Epidermal melanocyte (primary cell): ENCODE results near the gene CAMTA1.

Experiments
- DNase-seq: peaks from one replicate; pipeline ENCODE4 v3.0.0; 2011; ENCODE audit warnings: low spot score; ENCODE audit not compliant: insufficient read length

The CAMTA1 gene

DNA sequence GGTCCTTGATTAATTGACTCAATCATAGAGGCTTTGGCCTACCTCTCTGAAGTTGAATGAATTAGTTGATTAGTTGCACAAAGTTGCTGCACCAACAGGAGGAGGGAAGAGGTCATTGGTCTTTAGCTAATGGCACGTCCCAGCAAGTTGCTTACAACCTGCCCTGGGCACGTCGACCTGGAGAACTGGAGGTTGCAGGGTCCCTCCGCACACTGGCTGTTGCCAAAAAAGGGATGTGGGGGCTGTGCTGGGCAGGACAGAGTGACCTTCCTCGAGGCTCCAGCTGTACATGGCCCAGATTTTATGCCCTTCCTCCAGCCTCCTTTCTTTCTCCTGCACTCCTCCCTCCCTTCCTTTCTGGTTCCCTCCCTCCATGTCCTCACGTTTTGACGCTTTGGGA is 755.6 kb downstream of the CAMTA1 start:
- no peak for DNase-seq

- DNase-seq: no peak
These were observed 756.4 kb downstream of the CAMTA1 start for GRCh38 chr1:7541629-7542028.

DNA sequence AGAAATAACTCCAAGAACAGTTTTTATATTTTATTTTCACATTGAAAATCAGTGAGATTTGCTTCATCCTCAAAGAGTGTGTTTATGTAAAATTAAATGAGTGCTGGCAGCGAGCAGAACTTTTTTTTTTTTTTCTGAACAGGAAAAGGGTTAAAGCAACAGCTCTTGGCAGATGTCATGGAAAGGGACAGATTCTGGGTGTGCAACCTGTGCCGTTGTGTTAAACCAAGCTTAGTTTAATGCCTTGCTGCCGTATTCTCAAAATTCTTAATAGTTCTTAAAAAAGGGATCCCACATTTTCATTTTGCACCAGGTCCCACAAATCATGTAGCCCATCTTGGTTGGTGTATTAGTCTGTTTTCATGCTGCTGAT is 758.5 kb downstream of the CAMTA1 start:
- no peak for DNase-seq

DNA sequence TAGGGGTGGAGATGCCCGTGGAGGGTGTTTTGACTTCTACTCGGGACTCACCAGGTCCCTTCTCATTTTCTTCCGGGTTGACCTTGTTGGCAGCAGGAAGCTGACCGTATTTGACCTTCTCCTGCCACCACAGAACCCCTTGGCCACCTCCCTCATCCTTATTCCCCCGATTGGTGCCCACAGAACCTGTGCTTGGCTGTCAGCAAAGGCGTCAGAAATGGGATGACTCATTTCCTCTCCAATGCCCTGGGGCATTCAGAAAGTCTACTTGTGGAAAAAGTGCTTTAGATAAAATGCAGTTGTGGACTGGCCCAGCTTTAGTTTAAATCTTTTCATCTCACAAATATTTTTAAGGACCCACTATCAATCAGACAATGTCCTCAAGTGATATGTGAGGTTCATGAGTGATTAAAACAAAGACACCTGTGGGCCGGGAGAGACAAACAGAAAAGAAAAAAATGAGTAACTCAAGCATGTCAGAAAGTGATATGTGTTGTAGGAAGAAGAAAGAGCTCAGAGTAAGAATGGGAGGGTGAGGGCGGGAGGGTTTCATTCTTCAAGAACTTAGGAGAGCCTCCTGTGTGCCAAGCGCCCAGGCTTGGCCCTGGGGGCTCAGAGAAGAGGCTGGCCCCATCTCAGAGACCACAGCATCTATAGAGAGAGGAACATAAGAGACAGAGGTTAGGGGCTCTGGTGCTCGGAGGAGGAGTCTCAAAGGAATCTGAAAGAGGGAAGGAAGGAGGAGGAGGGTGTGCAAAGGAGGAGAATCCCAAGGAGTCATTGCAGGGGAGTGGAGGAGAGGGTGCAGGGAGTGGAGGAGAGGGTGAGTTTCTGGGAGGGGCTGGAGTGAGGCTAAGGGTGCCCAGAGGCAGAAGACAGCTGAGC is 764.3 kb downstream of the CAMTA1 start:
- peak; percentile 36 for DNase-seq

GRCh38 chr1:7550261-7550865 is 765.1 kb downstream of the CAMTA1 start:
- no peak for DNase-seq

DNA sequence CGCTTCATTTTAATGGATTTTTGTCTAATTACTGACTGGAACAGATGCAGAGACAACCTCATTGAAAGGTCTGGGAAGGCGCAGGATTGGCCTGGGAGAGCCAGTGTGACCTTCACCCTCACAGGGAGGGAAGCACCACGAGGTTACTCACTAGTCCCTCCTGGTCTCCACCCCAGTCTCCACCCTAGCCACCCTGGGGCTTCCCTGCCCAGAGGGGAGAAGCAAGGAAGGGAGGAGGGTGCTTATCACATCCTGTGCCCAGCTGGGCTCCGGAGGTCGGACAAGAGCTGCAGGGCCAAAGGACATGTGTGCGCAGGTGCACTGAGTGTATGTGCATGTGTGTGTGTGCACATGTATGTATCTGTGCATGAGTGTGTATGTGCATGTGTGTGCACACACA is 765.7 kb downstream of the CAMTA1 start:
- no peak for DNase-seq

DNA sequence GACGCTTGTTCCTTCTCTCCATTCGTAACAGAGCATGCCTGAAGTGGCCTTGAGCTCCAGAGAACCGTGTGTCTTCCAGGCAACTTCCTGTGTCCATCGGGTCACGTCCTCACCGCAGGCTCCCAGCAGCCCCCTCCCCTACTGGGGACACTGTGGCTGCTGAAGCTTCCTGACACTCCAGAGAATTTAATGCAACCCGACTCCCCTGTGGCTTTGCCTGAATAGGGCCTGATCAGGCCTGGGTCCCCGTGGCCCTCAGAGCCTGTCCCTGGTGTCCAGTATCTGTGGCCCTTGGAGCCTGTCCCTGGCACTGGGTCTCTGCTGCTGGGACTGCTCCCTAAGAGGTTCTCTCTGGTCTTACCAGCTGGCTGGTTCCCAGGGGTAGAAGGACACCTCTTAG is 766.2 kb downstream of the CAMTA1 start:
- DNase-seq: no peak

- no peak for DNase-seq
These were observed 767.1 kb downstream of the CAMTA1 start for GRCh38 chr1:7552402-7552801.

DNA sequence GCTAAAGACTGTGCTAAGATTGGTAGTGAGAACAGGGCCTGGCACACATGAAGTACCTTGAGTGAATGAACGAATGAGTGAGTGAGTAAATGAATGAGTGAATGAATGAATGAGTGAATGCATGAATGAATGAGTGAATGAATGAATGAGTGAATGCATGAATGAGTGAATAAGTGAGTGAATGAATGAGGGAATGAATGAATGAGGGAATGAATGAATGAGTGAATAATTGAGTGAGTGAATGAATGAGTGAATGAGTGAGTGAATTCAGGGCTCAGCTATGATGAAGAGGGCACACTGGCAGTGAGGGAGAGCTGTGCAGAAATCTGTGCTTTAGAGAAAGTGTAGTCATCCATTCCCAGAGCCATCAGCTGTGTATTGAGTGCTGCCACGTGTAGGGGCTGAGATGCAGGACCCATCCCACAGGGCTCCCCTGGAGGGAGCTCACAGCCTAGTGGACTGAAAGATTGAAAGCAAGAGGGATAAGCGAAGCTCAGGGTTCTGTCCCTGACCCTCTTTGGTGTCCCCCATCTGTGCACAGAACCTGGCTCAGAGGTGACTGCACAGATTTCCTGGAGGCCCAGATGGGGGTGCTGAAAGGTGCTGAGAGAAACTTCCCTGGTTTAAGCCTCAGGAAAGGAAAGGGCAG is 767.9 kb downstream of the CAMTA1 start:
- DNase-seq: no peak

- DNase-seq: no peak
These were observed 769.4 kb downstream of the CAMTA1 start for GRCh38 chr1:7554385-7555235.

DNA sequence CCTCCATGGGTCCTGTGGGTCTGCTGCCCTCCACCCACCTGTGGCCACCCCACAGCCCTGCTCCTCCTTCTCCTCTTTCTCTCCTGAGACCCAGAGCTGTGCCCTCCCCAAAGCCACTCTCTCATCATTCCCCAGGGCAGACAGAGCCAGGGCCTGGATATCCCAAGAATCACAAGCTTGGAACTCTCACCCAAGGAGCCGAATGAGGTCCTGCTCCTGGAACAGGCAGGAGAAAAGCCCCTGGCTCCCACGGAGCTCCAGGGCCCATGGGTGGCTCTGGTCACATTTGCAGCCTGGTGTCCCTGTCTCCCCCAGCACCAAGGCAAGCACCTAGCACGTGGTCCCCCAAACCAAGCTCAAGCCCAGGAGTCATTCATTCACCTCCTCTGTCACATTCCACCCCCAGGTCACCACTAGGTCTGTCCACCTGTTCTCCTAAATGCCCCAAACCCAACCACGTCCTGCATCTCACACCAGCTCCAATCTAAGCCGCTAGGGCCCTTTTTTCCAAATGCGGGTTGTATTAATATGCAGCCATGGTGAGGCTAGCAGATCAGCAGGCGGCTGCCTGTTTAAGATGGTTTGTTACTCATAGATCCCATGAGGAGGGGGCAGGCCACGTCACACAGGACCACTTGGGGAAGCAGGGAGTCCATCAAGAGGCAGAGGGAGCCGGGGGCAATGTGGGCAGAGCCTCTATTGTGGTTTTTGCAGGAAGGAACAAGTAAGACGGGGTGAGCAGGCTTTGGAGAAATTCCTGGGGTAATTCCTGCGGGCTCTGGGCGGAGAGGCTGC is 770.3 kb downstream of the CAMTA1 start:
- DNase-seq: no peak

DNA sequence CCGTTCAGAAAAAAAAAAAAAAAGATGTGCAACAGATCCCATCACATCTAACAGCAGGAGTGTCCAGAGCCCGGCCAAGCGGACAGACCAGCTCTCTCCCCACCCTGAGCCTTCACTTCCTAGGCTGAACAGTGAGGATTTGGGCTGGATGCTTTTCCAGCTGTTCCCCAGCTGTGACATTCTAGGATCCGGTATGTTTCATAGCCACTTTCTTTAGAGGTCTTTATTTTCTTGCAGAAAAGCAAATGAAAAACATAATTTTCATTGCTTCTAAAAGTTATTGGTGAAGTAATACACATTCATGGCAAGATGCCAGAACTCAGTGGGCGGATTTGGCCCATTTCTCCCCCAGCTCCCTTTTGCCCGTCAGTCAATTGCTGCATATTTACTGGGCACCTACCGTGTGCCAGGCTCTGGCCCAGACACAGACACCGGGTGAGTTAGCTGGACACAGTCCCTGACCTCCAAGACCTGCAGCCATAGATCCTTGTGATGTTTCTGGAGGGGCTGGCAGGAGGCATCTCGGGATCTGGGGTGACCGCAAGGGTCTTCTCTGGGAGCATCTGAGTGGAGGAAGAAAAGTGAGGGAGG is 772.1 kb downstream of the CAMTA1 start:
- DNase-seq: no peak

GRCh38 chr1:7558041-7558461 is 772.8 kb downstream of the CAMTA1 start:
- DNase-seq: no peak

DNA sequence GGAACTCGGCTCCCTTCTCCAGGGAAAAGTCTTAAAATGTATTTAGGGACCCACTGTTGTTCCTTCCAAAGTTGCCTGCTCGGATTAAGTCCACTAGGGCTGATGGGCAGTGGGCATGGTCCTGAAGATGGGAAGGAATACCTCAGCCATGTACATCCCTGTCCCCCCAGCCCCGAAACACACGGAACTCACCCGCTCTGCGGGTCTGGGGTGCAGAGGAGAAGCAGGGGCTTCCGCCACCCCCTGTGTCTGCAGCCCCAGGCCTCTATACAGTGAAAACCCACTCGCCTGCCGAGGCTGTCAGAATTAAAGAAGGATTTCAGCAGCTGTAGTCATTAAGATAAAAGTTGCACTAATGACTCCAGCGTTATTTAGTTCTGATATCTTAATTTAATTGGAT is 773.2 kb downstream of the CAMTA1 start:
- DNase-seq: no peak

GRCh38 chr1:7558921-7559869 is 773.9 kb downstream of the CAMTA1 start:
- DNase-seq: no peak

DNA sequence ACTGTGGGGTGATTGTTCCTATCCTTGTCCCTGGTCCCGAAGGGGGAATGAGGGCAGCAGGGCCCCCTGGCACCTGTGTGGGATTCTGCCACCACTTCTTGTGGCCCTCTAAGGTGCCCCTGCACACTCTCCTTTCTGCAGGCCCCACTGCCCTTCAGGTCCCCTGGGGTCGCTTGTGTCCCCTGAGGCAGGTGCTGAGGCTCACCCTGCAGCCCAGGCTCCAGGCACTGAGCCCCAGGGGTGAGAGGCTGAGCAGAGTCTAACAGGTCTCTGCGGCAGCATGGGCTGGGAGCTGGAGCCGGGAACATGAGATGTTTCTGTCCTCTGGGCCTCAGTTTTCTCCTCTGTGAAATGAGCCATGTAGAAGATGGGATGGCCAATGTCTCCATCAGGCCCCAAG is 774.9 kb downstream of the CAMTA1 start:
- no peak for DNase-seq

DNA sequence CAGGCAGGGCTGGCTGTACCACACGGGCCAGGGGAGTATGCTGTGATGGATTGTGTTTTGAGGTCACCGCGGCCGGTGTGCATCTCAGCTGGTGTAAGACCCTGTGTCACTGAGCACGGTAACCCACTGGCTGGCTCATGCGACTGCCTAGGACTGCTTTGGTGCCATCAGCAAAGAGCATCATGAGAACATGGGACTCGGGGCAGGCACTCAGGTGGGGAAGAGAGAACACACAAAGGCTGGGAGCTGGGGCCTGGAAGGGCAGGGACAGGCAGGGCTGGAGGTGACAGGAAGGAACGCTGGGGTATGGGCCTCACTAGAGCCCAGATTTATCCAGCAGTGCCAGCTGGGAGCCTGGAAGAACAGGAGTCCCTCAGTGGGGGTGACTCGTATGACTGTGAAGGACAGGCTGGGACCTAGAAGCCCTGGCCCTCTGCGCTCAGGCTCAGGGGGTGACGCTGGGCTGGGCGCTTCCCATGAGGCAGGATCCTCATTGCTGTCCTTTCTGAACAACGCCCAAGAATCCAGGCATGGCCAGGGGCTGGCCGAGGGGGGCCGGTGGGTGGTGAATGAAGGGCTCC is 775.4 kb downstream of the CAMTA1 start:
- DNase-seq: no peak

DNA sequence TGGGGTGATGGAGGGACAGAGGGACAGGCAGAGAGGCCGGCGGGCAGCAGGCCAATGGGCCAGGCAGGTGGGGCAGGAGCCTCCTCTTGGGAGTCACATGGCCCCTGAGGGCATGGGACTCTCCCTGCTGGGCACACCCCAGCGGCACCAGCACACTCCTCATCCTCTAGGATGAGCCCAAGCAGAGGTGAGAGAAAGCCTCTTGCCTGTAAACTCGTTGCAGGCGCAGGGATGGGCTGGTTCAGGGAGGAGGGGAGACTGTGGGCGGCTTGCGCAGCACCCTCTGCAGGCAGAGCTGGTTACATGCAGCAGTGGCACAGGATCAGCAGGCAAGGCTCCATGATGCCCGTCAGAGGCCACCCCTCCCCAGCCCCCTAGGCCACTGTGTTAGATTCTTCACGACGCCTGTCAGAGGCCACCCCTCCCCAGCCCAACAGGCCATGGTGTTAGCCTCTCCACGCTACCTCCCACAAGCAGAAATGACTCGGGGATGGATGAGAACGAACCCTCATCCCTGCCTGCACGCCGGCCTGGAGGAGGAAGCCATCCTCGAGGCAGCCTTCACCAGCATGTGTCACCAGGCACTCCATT is 776.2 kb downstream of the CAMTA1 start:
- DNase-seq: no peak
